ENCODE results near the gene PTPRG.

GRCh38 chr3:61595826-61596225 is 34.5 kb downstream of the PTPRG start:
- TF ChIP-seq CTCF (IDR thresholded peaks at IDR 0.05) (no peak), REST (IDR thresholded peaks at IDR 0.05; ENCODE audit: insufficient read depth in 1 of 2, low read depth in 2 of 2, low read length in 1 of 2) (no peak), TCF7L2 (IDR thresholded peaks at IDR 0.05; ENCODE audit: low read depth, low read length) (no peak)

Measured in Panc1 (cell line).